Measurements from ENCODE around the gene ECSCR. TPM values are rescaled to one million over a fixed set of nuclear protein-coding genes. Genes with fewer than 3 reads are reported as not detected.
"Not testable (repeated sequence)": the region's sequence is repeated elsewhere in the genome, so short reads cannot be mapped to it uniquely, and the experiment has no call there.

The ECSCR gene, protein sequence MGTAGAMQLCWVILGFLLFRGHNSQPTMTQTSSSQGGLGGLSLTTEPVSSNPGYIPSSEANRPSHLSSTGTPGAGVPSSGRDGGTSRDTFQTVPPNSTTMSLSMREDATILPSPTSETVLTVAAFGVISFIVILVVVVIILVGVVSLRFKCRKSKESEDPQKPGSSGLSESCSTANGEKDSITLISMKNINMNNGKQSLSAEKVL
- total RNA-seq (8.7 TPM), polyA plus RNA-seq (12.2 TPM)
- long read RNA-seq, donor 1, partial matches to known transcripts, result 0 of 1 reads
- long read RNA-seq, donor 1, other reads (novel, unspliced or antisense), result 0 of 1 reads
- long read RNA-seq, donor 2, result 0 reads
- long read RNA-seq, donor 3, partial matches to known transcripts, result 0 of 3 reads
- long read RNA-seq, donor 3, other reads (novel, unspliced or antisense), result 0 of 3 reads
- long read RNA-seq, donor 4, partial matches to known transcripts, result 0 of 1 reads
- long read RNA-seq, donor 4, other reads (novel, unspliced or antisense), result 0 of 1 reads
- long read RNA-seq, donor 5, partial matches to known transcripts, result 0 of 2 reads
- long read RNA-seq, donor 5, other reads (novel, unspliced or antisense), result 0 of 2 reads
- long read RNA-seq, donor 6, partial matches to known transcripts, result 0 of 4 reads
- long read RNA-seq, donor 6, other reads (novel, unspliced or antisense), result 0 of 4 reads
- long read RNA-seq, donor 7, partial matches to known transcripts, result 0 of 4 reads
- long read RNA-seq, donor 7, other reads (novel, unspliced or antisense), result 0 of 4 reads
- long read RNA-seq, donor 8, partial matches to known transcripts, result 0 of 2 reads
- long read RNA-seq, donor 8, other reads (novel, unspliced or antisense), result 0 of 2 reads
- long read RNA-seq, donor 9, partial matches to known transcripts, result 0 of 2 reads
- long read RNA-seq, donor 9, other reads (novel, unspliced or antisense), result 0 of 2 reads
- long read RNA-seq, donor 10, partial matches to known transcripts, result 0 of 3 reads
- long read RNA-seq, donor 10, other reads (novel, unspliced or antisense), result 0 of 3 reads

DNA sequence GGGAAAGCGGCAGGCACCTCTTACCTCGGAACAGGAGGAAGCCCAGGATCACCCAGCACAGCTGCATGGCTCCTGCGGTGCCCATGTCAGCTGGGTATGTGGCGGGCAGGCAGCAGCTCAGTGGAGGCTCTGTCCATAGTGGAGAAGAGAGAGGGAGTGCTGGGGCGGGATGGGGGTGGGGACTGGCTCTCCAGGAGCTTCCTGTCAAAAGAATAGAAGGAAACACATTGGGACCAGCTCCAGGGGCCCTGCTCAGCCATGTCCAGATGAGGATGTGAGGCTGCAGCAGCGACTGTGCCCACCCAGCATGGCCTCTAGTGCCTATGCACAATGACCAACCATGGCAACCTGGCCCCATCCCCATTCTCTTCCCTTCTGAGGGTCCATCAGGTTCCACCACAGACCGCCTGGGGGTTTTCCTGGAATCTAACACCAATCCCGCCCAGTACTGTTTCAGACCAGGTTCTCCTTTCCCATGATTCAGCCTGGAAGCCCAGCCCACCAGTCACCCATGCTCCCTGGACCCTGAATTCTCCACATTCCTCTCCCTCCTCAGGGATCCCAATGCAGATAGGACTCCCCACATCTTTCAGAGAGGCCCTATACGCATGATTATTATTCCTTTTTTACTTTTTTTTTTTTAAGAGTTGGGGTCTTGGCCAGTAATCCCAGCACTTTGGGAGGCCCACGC is at the start of gene ECSCR:
Gene ECSCR, minus strand, starts transcription at position 158 of the 691 bp plus-strand sequence. Its CDS starts 73 bp downstream, at position 85.
- DNase-seq (ENCODE audit: low read depth in 6 of 9, low spot score in 9 of 9), result no peak
- Histone ChIP-seq H3K9me3 (ENCODE audit: control insufficient read depth in 2 of 2, insufficient read depth in 1 of 2, low read length in 1 of 2) (no peaks in the 10 kb centered on the region), H3K4me3 (ENCODE audit: low read length in 2 of 2) (no peak within 1 kb of the TSS), H3K27me3 (ENCODE audit: control insufficient read depth in 2 of 2, insufficient read depth in 1 of 2, low read length in 1 of 2) (no peaks in the 10 kb centered on the region), H3K36me3 (ENCODE audit: control insufficient read depth in 2 of 2, insufficient read depth in 2 of 2, low read length in 1 of 2) (no peaks in the 10 kb centered on the region), H3K4me1 (ENCODE audit: control insufficient read depth in 2 of 2, insufficient read depth in 2 of 2, low read length in 2 of 2) (peaks cover 12 to 26% of the 10 kb centered on the region in 2 donors), H3K27ac (ENCODE audit: low read depth in 1 of 2, low read length in 1 of 2) (no peak within 1 kb of the TSS)
- WGBS, result 96% methylated on average over 10 of the region's 10 CpGs

DNA sequence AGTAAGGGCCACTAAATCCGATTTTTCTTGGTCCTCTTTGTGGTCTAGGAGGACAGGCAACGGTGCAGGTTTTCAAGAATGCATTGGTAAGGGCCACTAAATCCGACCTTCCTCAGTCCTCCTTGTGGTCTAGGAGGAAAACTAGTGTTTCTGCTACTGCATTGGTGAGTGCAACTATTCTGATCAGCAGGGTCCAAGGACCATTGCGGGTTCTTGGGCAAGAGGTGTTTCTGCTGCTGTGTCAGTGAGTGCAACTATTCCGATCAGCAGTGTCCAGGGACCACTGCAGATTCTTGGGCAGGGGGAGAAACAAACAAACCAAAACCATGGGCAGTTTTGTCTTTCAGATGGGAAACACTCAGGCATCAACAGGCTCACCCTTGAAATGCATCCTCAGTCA is 42.2 kb upstream of the ECSCR start:
- H3K27ac ChIP-seq (ENCODE audit: low read depth in 1 of 2, low read length in 1 of 2); H3K36me3 ChIP-seq (ENCODE audit: control insufficient read depth in 2 of 2, insufficient read depth in 2 of 2, low read length in 1 of 2); H3K4me3 ChIP-seq (ENCODE audit: low read length in 2 of 2); H3K27me3 ChIP-seq (ENCODE audit: control insufficient read depth in 2 of 2, insufficient read depth in 1 of 2, low read length in 1 of 2); DNase-seq (ENCODE audit: low read depth in 6 of 9, low spot score in 9 of 9); H3K4me1 ChIP-seq (ENCODE audit: control insufficient read depth in 2 of 2, insufficient read depth in 2 of 2, low read length in 2 of 2); H3K9me3 ChIP-seq (ENCODE audit: control insufficient read depth in 2 of 2, insufficient read depth in 1 of 2, low read length in 1 of 2): not testable (repeated sequence)
- WGBS, result 96% methylated on average over 5 of the region's 5 CpGs

DNA sequence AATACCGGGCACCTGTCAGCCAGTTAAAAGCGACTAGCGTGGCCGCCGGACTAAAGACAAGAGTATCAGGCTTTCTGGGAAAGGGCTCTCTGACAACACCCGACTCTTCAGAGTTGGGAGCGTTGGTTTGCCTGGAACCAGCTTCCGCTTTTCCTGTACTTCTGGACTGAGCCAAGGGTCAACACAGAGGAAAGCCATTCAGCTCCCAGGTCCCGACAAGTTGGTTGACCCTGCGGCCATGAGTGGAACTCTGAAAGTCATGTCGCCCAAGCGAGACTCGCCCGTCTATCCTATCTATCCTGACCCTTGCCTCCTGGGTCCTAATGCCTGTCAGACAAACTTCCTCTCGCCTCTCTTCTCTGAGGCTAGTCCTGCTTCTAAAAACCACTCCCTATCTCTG is 41.3 kb upstream of the ECSCR start:
- H3K36me3 ChIP-seq (ENCODE audit: control insufficient read depth in 2 of 2, insufficient read depth in 2 of 2, low read length in 1 of 2); H3K27ac ChIP-seq (ENCODE audit: low read depth in 1 of 2, low read length in 1 of 2); H3K9me3 ChIP-seq (ENCODE audit: control insufficient read depth in 2 of 2, insufficient read depth in 1 of 2, low read length in 1 of 2); H3K27me3 ChIP-seq (ENCODE audit: control insufficient read depth in 2 of 2, insufficient read depth in 1 of 2, low read length in 1 of 2); H3K4me1 ChIP-seq (ENCODE audit: control insufficient read depth in 2 of 2, insufficient read depth in 2 of 2, low read length in 2 of 2); DNase-seq (ENCODE audit: low read depth in 6 of 9, low spot score in 9 of 9); H3K4me3 ChIP-seq (ENCODE audit: low read length in 2 of 2): not testable (repeated sequence)
- 96% methylated on average over 15 of the region's 15 CpGs for WGBS

DNA sequence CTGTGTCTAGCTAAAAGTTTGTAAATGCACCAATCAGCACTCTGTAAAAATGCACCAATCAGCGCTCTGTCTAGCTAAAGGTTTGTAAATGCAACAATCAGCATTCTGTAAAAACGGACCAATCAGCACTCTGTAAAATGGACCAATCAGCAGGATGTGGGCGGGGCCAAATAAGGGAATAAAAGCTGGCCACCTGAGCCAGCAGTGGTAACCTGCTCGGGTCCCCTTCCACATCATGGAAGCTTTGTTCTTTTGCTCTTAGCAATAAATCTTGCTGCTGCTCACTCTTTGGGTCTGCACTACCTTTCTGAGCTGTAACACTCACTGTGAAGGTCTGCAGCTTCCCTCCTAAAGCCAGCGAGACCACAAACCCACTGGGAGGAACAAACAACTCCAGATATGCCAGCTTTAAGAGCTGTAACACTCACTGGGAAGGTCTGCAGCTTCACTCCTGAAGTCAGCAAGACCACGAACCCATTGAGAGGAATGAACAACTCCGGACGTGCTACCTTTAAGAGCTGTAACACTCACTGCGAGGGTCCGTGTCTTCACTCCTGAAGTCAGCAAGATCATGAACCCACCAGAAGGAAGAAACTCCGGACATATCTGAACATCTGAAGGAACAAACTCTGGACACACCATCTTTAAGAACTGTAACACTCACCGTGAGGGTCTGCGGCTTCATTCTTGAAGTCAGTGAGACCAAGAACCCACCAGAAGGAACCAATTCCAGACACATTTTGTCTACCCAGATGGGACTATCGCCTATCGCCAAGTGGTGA is 40.7 kb upstream of the ECSCR start:
- not testable (repeated sequence) for H3K27ac ChIP-seq (ENCODE audit: low read depth in 1 of 2, low read length in 1 of 2); H3K9me3 ChIP-seq (ENCODE audit: control insufficient read depth in 2 of 2, insufficient read depth in 1 of 2, low read length in 1 of 2); H3K27me3 ChIP-seq (ENCODE audit: control insufficient read depth in 2 of 2, insufficient read depth in 1 of 2, low read length in 1 of 2); DNase-seq (ENCODE audit: low read depth in 6 of 9, low spot score in 9 of 9); H3K4me3 ChIP-seq (ENCODE audit: low read length in 2 of 2); H3K4me1 ChIP-seq (ENCODE audit: control insufficient read depth in 2 of 2, insufficient read depth in 2 of 2, low read length in 2 of 2); H3K36me3 ChIP-seq (ENCODE audit: control insufficient read depth in 2 of 2, insufficient read depth in 2 of 2, low read length in 1 of 2)
- WGBS, result 93% methylated on average over 15 of the region's 15 CpGs

DNA sequence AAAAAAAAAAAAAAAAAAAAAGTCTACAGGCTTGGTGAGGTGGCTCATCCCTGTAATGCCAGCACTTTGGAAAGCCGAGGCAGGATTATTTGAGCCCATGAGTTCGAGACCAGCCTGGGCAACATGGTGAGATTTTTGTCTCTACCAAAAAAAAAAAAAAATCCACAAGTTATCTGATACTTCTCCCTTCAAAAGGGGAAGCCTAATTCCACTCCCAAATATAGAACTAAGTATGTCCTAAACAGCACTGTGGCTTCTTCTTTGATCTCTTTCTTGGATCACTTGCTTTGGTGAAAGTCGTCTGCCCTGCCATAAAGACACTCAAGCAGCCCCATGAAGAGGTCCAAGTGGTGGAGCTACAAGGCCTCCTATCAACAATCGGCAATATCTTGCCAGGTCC is 38.8 kb upstream of the ECSCR start:
- WGBS, result 88% methylated on average over 4 of the region's 4 CpGs
- no peak for DNase-seq (ENCODE audit: low read depth in 6 of 9, low spot score in 9 of 9)

DNA sequence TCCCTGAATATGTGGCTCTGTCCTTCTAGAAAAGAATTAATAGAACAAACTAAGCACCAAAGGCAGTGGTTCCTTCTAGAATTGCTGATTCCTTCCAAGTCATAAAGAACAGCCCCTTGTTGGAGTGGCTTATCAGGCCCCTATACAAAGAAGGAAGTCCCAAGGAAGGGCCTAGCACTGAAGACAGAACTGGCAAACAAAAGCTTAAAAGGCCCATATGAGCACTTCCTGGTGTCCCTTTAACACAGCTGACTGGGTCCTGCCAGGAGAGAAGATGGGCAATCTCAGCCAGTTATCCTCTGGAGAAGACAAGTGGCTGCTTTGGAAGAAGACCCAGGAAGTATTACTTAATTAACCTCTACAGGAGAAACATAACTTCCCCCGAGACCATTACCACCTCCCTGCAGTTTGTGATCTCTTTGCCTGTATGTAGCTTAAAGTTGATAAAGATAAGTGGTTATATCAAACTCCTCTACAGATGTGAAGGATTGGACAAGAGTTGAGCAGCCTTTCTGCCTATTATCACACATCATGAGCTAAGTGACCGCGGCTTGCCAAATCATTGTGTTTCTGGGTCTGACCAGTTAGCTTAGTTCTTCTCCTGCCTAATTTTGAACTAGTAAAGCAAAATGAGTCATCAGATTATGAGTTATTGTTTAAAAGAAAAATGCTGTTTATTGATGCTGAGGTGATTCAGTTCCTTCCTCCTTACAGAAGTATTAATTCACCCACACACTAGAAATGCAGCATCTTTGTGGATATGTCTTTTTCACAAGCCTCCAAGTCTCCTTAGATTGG is 33.3 kb upstream of the ECSCR start:
- no peak overlapping the region for H3K4me3 ChIP-seq (ENCODE audit: low read length in 2 of 2)
- no peaks in the 10 kb centered on the region for H3K27me3 ChIP-seq (ENCODE audit: control insufficient read depth in 2 of 2, insufficient read depth in 1 of 2, low read length in 1 of 2)
- H3K9me3 ChIP-seq (ENCODE audit: control insufficient read depth in 2 of 2, insufficient read depth in 1 of 2, low read length in 1 of 2), result no peaks in the 10 kb centered on the region
- no peak for DNase-seq (ENCODE audit: low read depth in 6 of 9, low spot score in 9 of 9)
- no peak overlapping the region for H3K27ac ChIP-seq (ENCODE audit: low read depth in 1 of 2, low read length in 1 of 2)
- 97% methylated on average over 3 of the region's 3 CpGs for WGBS
- no peaks in the 10 kb centered on the region for H3K36me3 ChIP-seq (ENCODE audit: control insufficient read depth in 2 of 2, insufficient read depth in 2 of 2, low read length in 1 of 2)
- peaks cover 0 to 7% of the 10 kb centered on the region in 2 donors for H3K4me1 ChIP-seq (ENCODE audit: control insufficient read depth in 2 of 2, insufficient read depth in 2 of 2, low read length in 2 of 2)

More for the DNA sequence above, 38.8 kb upstream of the ECSCR start:
- Histone ChIP-seq H3K4me3 (ENCODE audit: low read length in 2 of 2) (no peak overlapping the region), H3K4me1 (ENCODE audit: control insufficient read depth in 2 of 2, insufficient read depth in 2 of 2, low read length in 2 of 2) (no peaks in the 10 kb centered on the region), H3K27me3 (ENCODE audit: control insufficient read depth in 2 of 2, insufficient read depth in 1 of 2, low read length in 1 of 2) (no peaks in the 10 kb centered on the region), H3K36me3 (ENCODE audit: control insufficient read depth in 2 of 2, insufficient read depth in 2 of 2, low read length in 1 of 2) (no peaks in the 10 kb centered on the region), H3K27ac (ENCODE audit: low read depth in 1 of 2, low read length in 1 of 2) (no peak overlapping the region), H3K9me3 (ENCODE audit: control insufficient read depth in 2 of 2, insufficient read depth in 1 of 2, low read length in 1 of 2) (no peaks in the 10 kb centered on the region)

DNA sequence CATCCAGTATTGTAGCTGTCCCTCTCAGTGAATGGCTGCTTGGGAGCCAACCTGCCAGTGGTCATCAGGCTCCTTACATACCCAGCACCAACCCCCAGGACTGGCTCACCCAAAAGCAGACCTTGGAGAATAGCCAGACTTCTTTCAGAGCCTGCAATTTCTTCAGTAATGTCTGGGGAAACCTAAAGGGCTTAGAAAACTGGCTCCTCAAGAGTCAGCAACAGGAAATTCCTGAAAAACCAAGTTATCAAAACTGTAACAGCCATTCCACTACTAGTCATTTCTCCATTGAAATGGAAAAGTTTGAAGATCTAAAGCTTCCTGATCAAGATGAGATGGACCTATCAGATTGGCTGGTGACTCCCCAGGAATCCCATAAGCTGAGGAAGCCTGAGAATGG is 32.3 kb upstream of the ECSCR start:
- Histone ChIP-seq H3K4me3 (ENCODE audit: low read length in 2 of 2) (no peak overlapping the region), H3K27me3 (ENCODE audit: control insufficient read depth in 2 of 2, insufficient read depth in 1 of 2, low read length in 1 of 2) (no peaks in the 10 kb centered on the region), H3K9me3 (ENCODE audit: control insufficient read depth in 2 of 2, insufficient read depth in 1 of 2, low read length in 1 of 2) (no peaks in the 10 kb centered on the region), H3K4me1 (ENCODE audit: control insufficient read depth in 2 of 2, insufficient read depth in 2 of 2, low read length in 2 of 2) (peaks cover 0 to 7% of the 10 kb centered on the region in 2 donors), H3K27ac (ENCODE audit: low read depth in 1 of 2, low read length in 1 of 2) (no peak overlapping the region), H3K36me3 (ENCODE audit: control insufficient read depth in 2 of 2, insufficient read depth in 2 of 2, low read length in 1 of 2) (no peaks in the 10 kb centered on the region)
- no peak for DNase-seq (ENCODE audit: low read depth in 6 of 9, low spot score in 9 of 9)

DNA sequence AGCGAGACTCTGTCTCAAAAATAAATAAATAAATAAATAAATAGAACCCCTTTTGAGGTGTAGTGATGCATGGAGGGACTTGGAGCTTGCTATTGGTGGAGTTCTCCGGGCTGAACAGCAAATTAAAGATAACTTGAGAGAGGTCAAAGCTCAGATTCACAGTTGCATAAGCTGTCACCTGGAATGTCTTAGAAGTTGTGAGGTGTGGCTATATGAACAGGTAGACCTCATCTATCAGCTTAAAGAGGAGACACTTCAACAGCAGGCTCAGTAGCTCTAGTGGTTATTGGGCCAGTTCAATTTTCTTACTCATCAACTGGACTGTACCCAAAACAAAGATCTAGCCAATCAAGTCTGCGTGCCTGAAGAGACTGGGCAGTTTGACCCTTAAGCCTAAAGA is 31.7 kb upstream of the ECSCR start:
- H3K36me3 ChIP-seq (ENCODE audit: control insufficient read depth in 2 of 2, insufficient read depth in 2 of 2, low read length in 1 of 2), result no peaks in the 10 kb centered on the region
- H3K4me1 ChIP-seq (ENCODE audit: control insufficient read depth in 2 of 2, insufficient read depth in 2 of 2, low read length in 2 of 2), result peaks cover 0 to 7% of the 10 kb centered on the region in 2 donors
- H3K4me3 ChIP-seq (ENCODE audit: low read length in 2 of 2), result no peak overlapping the region
- WGBS, result 96% methylated on average over 3 of the region's 3 CpGs
- H3K27me3 ChIP-seq (ENCODE audit: control insufficient read depth in 2 of 2, insufficient read depth in 1 of 2, low read length in 1 of 2), result no peaks in the 10 kb centered on the region
- H3K27ac ChIP-seq (ENCODE audit: low read depth in 1 of 2, low read length in 1 of 2), result no peak overlapping the region
- DNase-seq (ENCODE audit: low read depth in 6 of 9, low spot score in 9 of 9), result no peak
- no peaks in the 10 kb centered on the region for H3K9me3 ChIP-seq (ENCODE audit: control insufficient read depth in 2 of 2, insufficient read depth in 1 of 2, low read length in 1 of 2)

Measured in thymus (tissue), 14 donors.